IMR-90 (cell line): Measurements from ENCODE around the gene ACOXL. TPM values are rescaled to one million over a fixed set of nuclear protein-coding genes. Genes with fewer than 3 reads are reported as not detected.

ENCODE experiments used
- ATAC-seq: fragments of 200-7000 bp; cut with Tn5 transposase; 2 replicates; pipeline ENCODE4 v1.9.1; 2020; ENCODE audit warnings: low read depth, mild to moderate bottlenecking, moderate library complexity
- BruUV-seq: library from RNA; stranded (reverse); fragments of 400-500 nt; replicated peaks from 2 replicates; lab custom pipeline; 2021; lab: Mats Ljungman, UMichigan
- CTCF ChIA-PET: fragments of 300-600 bp; formaldehyde crosslinking; extraction: SDS; loops from one replicate; lab custom pipeline; 2021; ENCODE audit warnings: antibody characterized with exemption; lab: Yijun Ruan, JAX
- POLR2A ChIA-PET: fragments of 300-600 bp; sonication (Branson Sonifier 250); formaldehyde crosslinking; loops from one replicate; lab custom pipeline; 2022; ENCODE audit warnings: antibody characterized with exemption; ENCODE audit not compliant: unreplicated experiment; lab: Charles Lee
- DNase-seq: peaks from one replicate; pipeline ENCODE4 v3.0.0; 2013
- H2AFZ ChIP-seq: replicated peaks from 2 replicates; pipeline ENCODE3; 2013; ENCODE audit warnings: low read length, mild to moderate bottlenecking; ENCODE audit not compliant: poor library complexity
- H2AK5ac ChIP-seq: 2 replicates; pipeline ENCODE4 v1.6.1; 2013; ENCODE audit warnings: low read depth, low read length, inconsistent platforms
- H2AK9ac ChIP-seq: replicated peaks from 2 replicates; pipeline ENCODE3; 2013; ENCODE audit warnings: mild to moderate bottlenecking, low read depth, low read length, moderate library complexity; ENCODE audit not compliant: poor library complexity
- H2BK120ac ChIP-seq: 2 replicates; pipeline ENCODE4 v1.6.1; 2013; ENCODE audit warnings: low read depth, low read length, inconsistent platforms
- H2BK15ac ChIP-seq: 3 replicates; pipeline ENCODE4 v1.6.1; 2013; ENCODE audit warnings: low read depth, low read length, inconsistent platforms
- H2BK20ac ChIP-seq: 2 replicates; pipeline ENCODE4 v1.6.1; 2013; ENCODE audit warnings: low read depth, mild to moderate bottlenecking, inconsistent platforms, low read length, moderate library complexity
- H2BK5ac ChIP-seq: 2 replicates; pipeline ENCODE4 v1.6.1; 2013; ENCODE audit warnings: mild to moderate bottlenecking, low read depth, low read length, inconsistent platforms; ENCODE audit not compliant: poor library complexity, severe bottlenecking
- H3K14ac ChIP-seq: replicated peaks from 2 replicates; pipeline ENCODE4 v1.6.1; 2013; ENCODE audit warnings: low read depth, low read length, inconsistent platforms
- H3K18ac ChIP-seq: 2 replicates; pipeline ENCODE4 v1.6.1; 2013; ENCODE audit warnings: low read depth, low read length, control low read depth
- H3K23ac ChIP-seq: 2 replicates; pipeline ENCODE4 v1.6.1; 2013; ENCODE audit warnings: low read depth, low read length, inconsistent platforms
- H3K27ac ChIP-seq: 2 replicates; pipeline ENCODE4 v1.5.1; 2013; ENCODE audit warnings: mild to moderate bottlenecking, control low read depth, low read length; ENCODE audit not compliant: insufficient read depth
- H3K27me3 ChIP-seq: 2 replicates; pipeline ENCODE4 v1.6.1; 2013; ENCODE audit warnings: low read length; ENCODE audit not compliant: control insufficient read depth, insufficient read depth
- H3K36me3 ChIP-seq: 2 replicates; pipeline ENCODE4 v1.6.1; 2013; ENCODE audit warnings: low read length, mixed read lengths; ENCODE audit not compliant: control insufficient read depth, insufficient read depth
- H3K4ac ChIP-seq: 2 replicates; pipeline ENCODE4 v1.6.1; 2013; ENCODE audit warnings: low read depth, low read length, inconsistent platforms
- H3K4me1 ChIP-seq: 2 replicates; pipeline ENCODE4 v1.6.1; 2013; ENCODE audit warnings: low read length, mixed read lengths; ENCODE audit not compliant: control insufficient read depth, insufficient read depth
- H3K4me2 ChIP-seq: 2 replicates; pipeline ENCODE4 v1.6.1; 2013; ENCODE audit warnings: low read depth, mild to moderate bottlenecking, control low read depth, low read length, moderate library complexity
- H3K4me3 ChIP-seq: 2 replicates; pipeline ENCODE4 v1.5.1; 2013; ENCODE audit warnings: low read depth, mild to moderate bottlenecking, control low read depth, low read length, moderate library complexity; ENCODE audit not compliant: insufficient read depth
- H3K56ac ChIP-seq: 2 replicates; pipeline ENCODE4 v1.6.1; 2013; ENCODE audit warnings: low read length, inconsistent platforms; ENCODE audit not compliant: insufficient read depth; ENCODE audit errors: extremely low read depth
- H3K79me1 ChIP-seq, 2 experiments: 2 replicates each; pipeline ENCODE4 v1.6.1; 2013; ENCODE audit warnings: low read length in 2 of 2, inconsistent platforms in 1 of 2, low read depth in 1 of 2
- H3K9ac ChIP-seq: 2 replicates; pipeline ENCODE4 v1.6.1; 2013; ENCODE audit warnings: low read depth, low read length, control low read depth
- H3K9me1 ChIP-seq: 2 replicates; pipeline ENCODE4 v1.6.1; 2013; ENCODE audit warnings: low read length, inconsistent platforms; ENCODE audit not compliant: insufficient read depth
- H3K9me3 ChIP-seq: 2 replicates; pipeline ENCODE4 v1.6.1; 2013; ENCODE audit warnings: low read length; ENCODE audit not compliant: control insufficient read depth, insufficient read depth
- H4K20me1 ChIP-seq: 2 replicates; pipeline ENCODE4 v1.6.1; 2013; ENCODE audit warnings: low read length, inconsistent platforms; ENCODE audit not compliant: insufficient read depth
- H4K5ac ChIP-seq: 2 replicates; pipeline ENCODE4 v1.6.1; 2013; ENCODE audit warnings: mild to moderate bottlenecking, low read depth, low read length, control low read depth
- H4K8ac ChIP-seq, 2 experiments: 2 replicates each; pipeline ENCODE4 v1.6.1; 2013; ENCODE audit warnings: low read depth in 2 of 2, low read length in 2 of 2, control low read depth in 1 of 2, inconsistent platforms in 1 of 2
- H4K91ac ChIP-seq: 2 replicates; pipeline ENCODE4 v1.6.1; 2013; ENCODE audit warnings: low read depth, low read length, inconsistent platforms; ENCODE audit not compliant: insufficient read depth
- BHLHE40 ChIP-seq: fragments of 150-350 bp; IDR thresholded peaks from 2 replicates; pipeline ENCODE4 v1.6.1; 2016; ENCODE audit warnings: mild to moderate bottlenecking, low read depth, low read length
- CEBPB ChIP-seq: IDR thresholded peaks from 2 replicates; pipeline ENCODE4 v1.6.1; 2012; ENCODE audit warnings: low read depth, low read length, improper control_type of control experiment
- CTCF ChIP-seq: conservative IDR thresholded peaks from 2 replicates; pipeline ENCODE4 v1.5.1; 2012; ENCODE audit warnings: mild to moderate bottlenecking, low read depth, low read length, improper control_type of control experiment
- ELK1 ChIP-seq: fragments of 150-350 bp; IDR thresholded peaks from 2 replicates; pipeline ENCODE4 v1.6.1; 2016; ENCODE audit warnings: low read depth, mild to moderate bottlenecking, low read length, moderate library complexity, borderline replicate concordance
- MAZ ChIP-seq: IDR thresholded peaks from 2 replicates; pipeline ENCODE4 v1.6.1; 2012; ENCODE audit warnings: low read depth, mild to moderate bottlenecking, low read length, improper control_type of control experiment, moderate library complexity, borderline replicate concordance
- RCOR1 ChIP-seq: IDR thresholded peaks from 2 replicates; pipeline ENCODE4 v1.6.1; 2012; ENCODE audit warnings: mild to moderate bottlenecking, low read length, improper control_type of control experiment; ENCODE audit not compliant: insufficient replicate concordance
- RFX5 ChIP-seq: IDR thresholded peaks from 2 replicates; pipeline ENCODE4 v1.8.0; 2012; ENCODE audit warnings: low read depth, mild to moderate bottlenecking, low read length, moderate library complexity
- WGBS, 2 experiments: methylation state at CpG; one replicate each; pipeline versions ENCODE4 v1.1.5 to v1.1.7; 2013; ENCODE audit warnings: missing lambda C conversion rate in 2 of 2; ENCODE audit not compliant: insufficient read length in 1 of 2; ENCODE audit errors: extremely low coverage in 2 of 2; 5-methylcytosine and 5-hydroxymethylcytosine counted together
- dilution Hi-C: fragments of 300-500 bp; cut with HindIII; formaldehyde crosslinking; loops from one replicate; pipeline ENCODE4 v1.14.3; 2018; ENCODE audit warnings: low sequenced_read_pairs; ENCODE audit not compliant: unreplicated experiment
- in situ Hi-C: fragments of 300-500 bp; cut with MboI; formaldehyde crosslinking; loops from 3 replicates; pipeline ENCODE4 v1.14.3; 2019; ENCODE audit warnings: low sequenced_read_pairs, inconsistent platforms, mixed read lengths
- intact Hi-C: fragments of 100-400 bp; cut with micrococcal nuclease; formaldehyde crosslinking; loops from 2 replicates; pipeline ENCODE4 v1.10.0; 2022
- polyA plus RNA-seq, 3 experiments: library from polyadenylated mRNA; depleted of rRNA; stranded (reverse); fragments of >200 nt; gene quantifications; 2 replicates each; pipeline ENCODE4 v1.2.3, GENCODE V29; 2012; ENCODE audit warnings: low replicate concordance in 1 of 3
- total RNA-seq: library from RNA; depleted of rRNA; stranded (reverse); fragments of >200 nt; gene quantifications from 2 replicates; pipeline ENCODE4 v1.2.3, GENCODE V29; 2012

ACOXL gene
- total and polyA plus RNA-seq, 2 of the 4 experiments (the other 2 are of a cell fraction) = not detected

GRCh38 chr2:111148225-111148873, 416.0 kb downstream of the ACOXL start:
- BruUV-seq = no TSS peak
- H4K20me1 ChIP-seq = no peaks in the 10 kb centered on the region
- no peak overlapping the region for H2AK9ac ChIP-seq
- in situ Hi-C loops (no loop called here), dilution Hi-C loops (no loop called here), intact Hi-C loops (loop anchor here (5.0 kb wide), 1 partner anchor 59 kb away; no protein-coding TSS in a partner anchor)
- no peak overlapping the region for H2AFZ ChIP-seq
- H3K36me3 ChIP-seq = peaks cover 7% of the 10 kb centered on the region
- no peaks in the 10 kb centered on the region for H3K27me3 ChIP-seq
- H3K4me3 ChIP-seq = no peak overlapping the region
- H3K27ac ChIP-seq = no peak overlapping the region
- H3K18ac ChIP-seq = no peak overlapping the region
- no peak overlapping the region for H2BK15ac ChIP-seq
- no peaks in the 10 kb centered on the region for H3K79me1 ChIP-seq
- no peak overlapping the region for H4K5ac ChIP-seq
- no peak overlapping the region for H4K91ac ChIP-seq
- POLR2A ChIA-PET = no interaction called here
- no peaks in the 10 kb centered on the region for H3K4me1 ChIP-seq
- H2BK5ac ChIP-seq = no peak overlapping the region
- H3K23ac ChIP-seq = no peak overlapping the region
- no peak overlapping the region for H2AK5ac ChIP-seq
- ATAC-seq (no peak), DNase-seq (no peak)
- H3K9me1 ChIP-seq = no peaks in the 10 kb centered on the region
- no peaks in the 10 kb centered on the region for H3K9me3 ChIP-seq
- no peak overlapping the region for H3K56ac ChIP-seq
- H2BK20ac ChIP-seq = no peak overlapping the region
- H3K4me2 ChIP-seq = no peak overlapping the region
- no peak overlapping the region for H2BK120ac ChIP-seq
- no peak overlapping the region for H3K9ac ChIP-seq
- TF ChIP-seq CEBPB = no peak
- TF ChIP-seq RFX5 = no peak
- no peak for TF ChIP-seq MAZ
- no peak for TF ChIP-seq RCOR1
- no peak for TF ChIP-seq CTCF
- TF ChIP-seq ELK1 = no peak
- no peak for TF ChIP-seq BHLHE40
- no CpG with 5 or more reads among the region's 3 CpGs for whole genome bisulfite sequencing, 2 experiments
- CTCF ChIA-PET = no interaction called here
- no peak overlapping the region for H3K4ac ChIP-seq
- no peak overlapping the region for H4K8ac ChIP-seq
- no peak overlapping the region for H3K14ac ChIP-seq
